Stimulated activated CD8-positive, alpha-beta memory T cell treated with anti-CD3 and anti-CD28 coated beads, Interleukin-4, amount 100 ng/mL, for 48 hours (primary cell): ENCODE measurements around the gene NOP10.
"Not testable (repeated sequence)": the region's sequence is repeated elsewhere in the genome, so short reads cannot be mapped to it uniquely, and the experiment has no call there.

ENCODE experiments used
- DNase-seq: peaks from one replicate; pipeline ENCODE4 v3.0.0-alpha.2; 2020

Gene NOP10

DNA sequence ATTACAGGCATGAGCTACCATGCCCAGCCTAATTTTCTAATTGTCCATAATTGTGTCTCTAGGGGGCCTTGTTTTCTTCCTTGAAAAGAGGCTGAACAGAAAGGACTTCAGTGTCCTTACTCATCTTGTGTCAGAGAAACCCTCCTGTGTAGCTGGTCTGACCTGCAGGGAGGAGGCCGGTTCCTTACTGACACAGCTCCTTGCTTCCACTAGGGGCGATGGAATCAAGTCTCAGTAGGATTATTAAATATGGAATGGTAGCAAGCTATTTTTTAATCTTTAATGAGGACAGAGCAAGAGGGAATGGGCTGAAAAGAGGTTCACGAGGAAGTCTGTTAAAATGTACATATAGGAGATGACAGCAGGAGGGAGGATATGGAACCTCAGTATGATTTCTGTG lies 15.4 kb upstream of the NOP10 start:
- DNase-seq, result no peak

DNA sequence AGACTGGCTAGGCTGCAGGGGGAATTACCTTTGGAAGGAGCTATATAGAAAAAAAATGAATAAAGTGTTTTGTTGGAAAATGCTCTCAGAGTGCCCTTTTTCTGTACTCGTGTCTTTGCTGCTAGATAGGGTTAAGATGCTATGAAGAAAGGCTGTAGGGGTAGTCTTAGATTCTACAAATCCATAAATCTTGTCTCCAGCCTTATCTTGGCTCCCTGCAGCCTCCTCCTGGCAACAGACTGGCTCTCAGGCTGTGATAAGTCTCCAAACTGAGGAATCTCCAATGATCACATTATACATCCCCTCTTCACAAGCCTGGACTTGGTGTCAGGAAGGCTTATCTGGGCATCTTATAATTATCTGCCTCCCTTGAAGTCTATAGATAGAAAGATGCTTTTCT lies 14.7 kb upstream of the NOP10 start:
- no peak for DNase-seq

DNA sequence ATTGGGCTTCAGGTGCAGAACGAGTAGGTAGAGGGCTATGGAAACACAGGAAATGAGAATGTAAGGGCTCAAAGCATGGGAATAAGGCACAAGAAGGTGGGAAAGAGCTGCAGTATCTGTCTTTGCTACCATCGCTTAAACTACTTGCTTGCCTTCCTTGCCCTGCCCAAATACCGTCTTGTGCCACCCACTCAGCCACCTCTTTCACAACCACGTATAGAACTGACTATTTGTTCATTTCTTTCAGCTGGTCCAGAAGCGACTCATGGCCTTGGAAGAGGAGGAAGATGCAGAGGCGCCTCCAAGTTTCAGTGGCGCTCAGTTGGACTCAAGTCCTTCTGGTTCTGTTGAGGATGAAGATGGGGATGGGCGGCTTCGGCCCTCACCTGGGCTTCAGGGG lies 12.3 kb upstream of the NOP10 start:
- no peak for DNase-seq

DNA sequence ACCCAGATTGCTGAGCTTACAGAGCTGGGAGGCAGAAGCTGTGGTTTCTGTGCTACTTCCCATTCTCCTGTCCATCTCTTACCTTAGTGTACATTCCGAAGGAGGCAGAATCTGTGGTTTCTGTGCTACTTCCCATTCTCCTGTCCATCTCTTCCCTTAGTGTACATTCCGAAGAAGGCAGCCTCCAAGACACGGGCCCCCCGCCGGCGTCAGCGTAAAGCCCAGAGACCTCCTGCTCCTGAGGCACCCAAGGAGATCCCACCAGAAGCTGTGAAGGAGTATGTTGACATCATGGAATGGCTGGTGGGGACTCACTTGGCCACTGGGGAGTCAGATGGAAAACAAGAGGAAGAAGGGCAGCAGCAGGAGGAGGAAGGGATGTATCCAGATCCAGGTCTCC lies 11.3 kb upstream of the NOP10 start:
- DNase-seq, result no peak

DNA sequence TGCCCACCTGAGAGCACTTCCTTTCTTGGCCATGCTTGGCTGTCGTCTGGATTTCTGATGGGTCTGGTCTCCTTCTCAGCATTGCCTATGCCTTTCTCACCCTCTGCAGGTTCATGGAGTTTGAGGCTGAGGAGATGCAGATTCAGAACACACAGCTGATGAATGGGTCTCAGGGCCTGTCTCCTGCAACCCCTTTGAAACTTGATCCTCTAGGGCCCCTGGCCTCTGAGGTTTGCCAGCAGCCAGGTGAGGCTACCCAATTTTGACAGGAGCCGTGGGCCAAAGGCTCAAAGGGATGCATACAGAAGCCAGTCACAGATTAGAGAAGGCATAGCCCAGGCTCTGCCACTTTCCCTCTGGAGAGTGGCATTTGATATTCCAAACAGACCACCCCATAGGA lies 10.7 kb upstream of the NOP10 start:
- no peak for DNase-seq

DNA sequence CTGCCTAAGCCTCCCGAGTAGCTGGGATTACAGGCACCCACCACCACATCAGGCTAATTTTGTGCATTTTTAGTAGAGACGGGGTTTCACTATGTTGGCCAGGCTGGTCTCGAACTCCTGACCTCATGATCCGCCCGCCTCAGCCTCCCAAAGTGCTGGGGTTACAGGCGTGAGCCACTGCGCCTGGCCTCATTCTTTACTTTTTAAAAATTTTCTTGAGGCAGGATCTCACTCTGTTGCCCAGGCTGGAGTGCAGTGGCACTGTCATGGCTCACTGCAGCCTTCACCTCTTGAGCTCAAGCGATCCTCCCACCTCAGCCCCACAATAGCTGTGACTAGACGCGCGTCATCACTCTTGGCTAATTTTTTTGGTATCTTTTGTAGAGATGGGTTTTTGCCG lies 10.1 kb upstream of the NOP10 start:
- DNase-seq, result not testable (repeated sequence)

DNA sequence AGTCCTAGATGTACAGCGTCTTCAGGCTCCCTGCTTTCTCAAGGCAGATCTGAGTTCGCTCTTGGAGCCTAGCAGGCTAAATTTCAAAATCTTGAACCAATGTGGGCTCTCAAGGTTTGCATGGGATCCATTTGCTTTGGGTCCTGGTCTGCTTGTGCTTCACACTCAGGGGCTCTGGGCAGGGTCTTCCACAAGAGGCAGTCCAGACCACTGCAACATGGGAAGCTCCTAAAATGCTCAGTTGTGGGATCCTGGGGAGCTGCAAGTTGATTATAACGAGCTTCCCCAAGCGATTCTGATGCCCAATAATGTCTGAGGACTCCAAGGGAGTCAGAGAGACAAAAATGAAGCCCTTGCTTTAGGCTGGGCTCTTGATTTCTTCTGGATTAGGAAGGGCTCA lies 6.8 kb upstream of the NOP10 start:
- no peak for DNase-seq

DNA sequence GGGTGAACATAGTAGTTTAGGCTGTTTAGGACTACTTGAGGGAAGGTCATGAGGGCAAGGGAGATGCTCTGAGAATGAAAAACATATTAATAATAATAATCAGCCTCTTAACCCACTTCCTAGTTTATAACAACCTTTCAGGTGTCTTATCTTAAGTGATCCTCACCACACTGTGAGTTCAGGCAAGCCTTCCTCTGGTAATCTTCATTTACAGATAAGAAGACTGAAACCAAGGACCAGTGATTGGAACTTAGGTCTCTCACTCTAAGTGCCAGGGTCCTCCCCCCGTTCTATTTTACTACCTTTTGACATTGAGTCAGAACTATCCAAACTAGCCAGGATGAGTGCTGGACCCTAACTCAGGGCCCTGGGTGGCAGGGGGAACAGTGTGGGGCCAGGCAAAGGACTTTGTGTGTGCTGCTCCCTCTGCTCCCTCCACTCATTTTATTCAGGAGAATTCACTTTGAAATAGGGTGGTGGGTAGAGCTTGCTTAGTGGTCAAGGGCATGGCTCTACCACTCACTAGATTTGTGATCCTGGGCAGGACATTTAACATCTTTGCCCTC lies 5.9 kb upstream of the NOP10 start:
- no peak for DNase-seq

DNA sequence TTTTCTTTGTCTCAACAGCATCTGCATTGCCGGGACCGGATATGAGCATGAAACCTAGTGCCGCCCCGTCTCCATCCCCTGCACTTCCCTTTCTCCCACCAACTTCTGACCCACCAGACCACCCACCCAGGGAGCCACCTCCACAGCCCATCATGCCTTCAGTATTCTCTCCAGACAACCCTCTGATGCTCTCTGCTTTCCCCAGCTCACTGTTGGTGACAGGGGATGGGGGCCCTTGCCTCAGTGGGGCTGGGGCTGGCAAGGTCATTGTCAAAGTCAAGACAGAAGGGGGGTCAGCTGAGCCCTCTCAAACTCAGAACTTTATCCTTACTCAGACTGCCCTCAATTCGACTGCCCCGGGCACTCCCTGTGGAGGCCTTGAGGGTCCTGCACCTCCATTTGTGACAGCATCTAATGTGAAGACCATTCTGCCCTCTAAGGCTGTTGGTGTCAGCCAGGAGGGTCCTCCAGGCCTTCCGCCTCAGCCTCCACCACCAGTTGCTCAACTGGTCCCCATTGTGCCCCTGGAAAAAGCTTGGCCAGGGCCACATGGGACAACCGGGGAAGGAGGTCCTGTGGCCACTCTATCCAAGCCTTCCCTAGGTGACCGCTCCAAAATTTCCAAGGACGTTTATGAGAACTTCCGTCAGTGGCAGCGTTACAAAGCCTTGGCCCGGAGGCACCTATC lies 5.2 kb upstream of the NOP10 start:
- DNase-seq, result no peak

DNA sequence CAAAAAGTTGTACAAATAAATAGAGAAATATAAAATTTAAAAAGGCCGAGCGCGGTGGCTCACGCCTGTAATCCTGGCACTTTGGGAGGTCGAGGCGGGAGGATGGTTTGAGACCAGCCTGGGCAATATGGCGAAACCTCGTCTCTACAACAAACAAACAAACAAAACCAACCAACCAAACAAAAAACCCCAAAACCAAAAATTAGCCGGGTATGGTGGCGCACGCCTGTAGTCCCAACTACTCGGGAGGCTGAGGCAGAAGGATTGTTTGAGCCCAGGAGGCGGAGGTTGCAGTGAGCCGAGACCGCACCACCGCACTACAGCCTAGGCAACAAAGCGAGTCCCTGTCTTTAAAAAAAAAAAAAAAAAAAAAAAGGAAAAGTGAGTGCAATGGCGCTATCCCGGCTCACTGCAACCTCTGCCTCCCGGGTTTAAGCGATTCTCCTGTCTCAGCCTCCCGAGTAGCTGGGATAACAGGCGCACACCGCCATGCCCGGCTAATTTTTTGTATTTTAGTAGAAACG lies 661 bp downstream of the NOP10 start:
- DNase-seq, result not testable (repeated sequence)

DNA sequence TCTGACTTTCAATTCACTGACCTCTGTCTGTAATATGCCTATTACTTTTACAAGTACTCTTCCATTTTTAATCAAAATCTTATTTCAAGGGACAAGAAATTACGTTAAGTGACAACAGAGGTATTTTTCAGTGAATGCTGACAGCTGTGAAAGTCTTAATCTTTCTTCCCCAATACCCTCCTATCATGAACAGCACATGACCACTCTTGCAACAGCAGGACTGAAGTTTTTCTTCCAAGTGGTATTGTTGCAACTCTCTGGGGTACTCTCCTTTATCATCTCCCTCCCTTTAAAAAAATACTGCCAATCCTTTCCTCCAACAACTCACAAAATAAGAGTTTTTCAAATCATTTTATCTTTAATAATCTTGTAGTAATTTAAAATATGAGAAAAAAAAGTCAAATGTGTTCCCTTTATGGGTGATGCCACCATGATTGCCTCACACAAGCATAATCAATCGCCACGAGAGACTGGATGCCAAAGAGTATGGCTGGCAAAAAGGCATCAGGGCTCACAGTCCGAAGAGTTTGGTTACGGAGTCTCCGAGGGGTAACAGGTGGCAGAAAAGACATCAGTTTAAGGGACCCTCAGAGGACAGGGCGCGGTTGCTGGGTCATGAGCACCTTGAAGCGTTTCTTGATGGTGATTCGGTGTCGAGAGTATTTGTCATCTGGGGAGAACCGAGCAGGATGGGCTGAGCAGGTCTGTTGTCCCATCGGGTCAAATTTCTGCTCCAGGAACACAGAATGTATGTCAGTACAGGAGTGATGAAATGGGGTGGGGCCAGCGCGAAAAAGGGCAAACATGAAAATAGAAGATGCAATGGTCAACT lies 1.3 kb downstream of the NOP10 start:
- DNase-seq, result no peak

DNA sequence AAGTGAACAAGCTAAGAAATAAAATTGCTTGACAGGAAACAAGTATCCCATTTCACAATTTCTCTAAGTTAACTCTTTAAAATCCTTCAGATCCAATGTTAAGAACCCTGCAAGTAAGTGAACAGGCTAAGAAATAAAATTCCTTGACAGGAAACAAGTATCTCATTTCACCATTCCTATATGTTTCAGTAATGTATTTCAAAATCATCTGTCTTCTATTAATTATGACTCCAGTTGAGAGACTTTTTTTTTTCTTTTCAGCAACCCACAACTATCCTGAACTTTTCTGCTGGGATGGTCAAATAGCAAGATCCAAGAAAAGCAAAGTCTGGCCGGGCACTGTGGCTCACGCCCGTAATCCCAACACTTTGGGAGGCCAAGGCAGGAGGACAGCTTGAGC lies 3.0 kb downstream of the NOP10 start:
- no peak for DNase-seq

DNA sequence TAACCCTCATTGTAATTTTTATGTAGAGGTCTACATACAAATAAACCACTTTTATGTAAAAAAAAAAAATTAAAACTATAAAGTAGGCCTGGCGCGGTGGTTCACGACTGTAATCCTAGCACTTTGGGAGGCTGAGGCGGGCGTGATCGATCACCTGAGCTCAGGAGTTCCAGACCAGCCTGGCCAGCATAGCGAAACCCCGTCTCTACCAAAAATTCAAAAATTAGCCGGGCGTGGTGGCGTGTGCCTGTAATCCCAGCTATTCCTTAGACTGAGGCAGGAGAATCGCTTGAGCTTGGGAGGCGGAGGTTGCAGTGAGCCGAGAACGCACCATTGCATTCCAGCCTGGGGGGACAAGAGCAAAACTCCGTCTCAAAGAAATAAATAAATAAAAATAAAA lies 4.6 kb downstream of the NOP10 start:
- DNase-seq, result no peak

DNA sequence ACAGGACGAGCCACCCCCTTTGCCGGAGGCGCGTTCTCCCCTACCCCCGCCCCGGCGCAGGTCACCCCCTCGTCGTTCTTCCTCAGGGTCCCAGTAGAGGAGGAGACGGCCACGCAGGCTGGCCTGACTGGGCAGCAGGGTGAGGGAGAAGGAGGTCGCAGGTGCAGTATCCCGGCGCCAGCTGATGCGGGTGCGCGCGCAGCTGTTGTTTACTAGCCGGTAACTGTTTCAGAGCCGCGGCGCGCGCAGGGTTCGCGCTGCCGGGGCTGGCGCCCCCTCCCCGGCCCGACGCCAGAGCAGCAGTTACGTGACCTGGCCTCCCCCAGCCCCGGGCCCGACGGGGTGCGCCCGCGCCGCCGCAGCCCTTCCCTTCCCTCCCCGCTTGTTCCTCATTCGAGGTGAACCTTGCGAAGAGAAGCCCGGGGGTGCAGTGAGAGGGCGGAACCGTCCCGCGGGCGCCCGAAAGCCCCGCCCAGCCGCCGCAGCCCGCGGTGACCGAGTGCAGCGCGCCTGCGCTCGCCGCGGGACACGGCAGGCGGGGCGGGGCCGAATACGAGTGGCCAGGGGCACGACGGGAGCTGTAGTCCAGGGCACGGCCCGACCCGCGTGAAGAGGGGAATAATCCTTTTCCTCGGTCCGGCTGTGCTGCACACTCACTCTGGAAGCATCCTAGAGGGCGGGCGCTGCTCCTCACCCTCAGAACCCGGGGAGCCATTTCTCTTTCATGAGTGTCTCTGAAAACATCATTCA lies 5.2 kb downstream of the NOP10 start, which contains the start of gene SLC12A6:
TSS of gene SLC12A6 (minus strand) at position 225 of the 750 bp plus-strand sequence. CDS start 1,101 bp downstream, outside the sequence.
- peak; percentile 93 for DNase-seq

DNA sequence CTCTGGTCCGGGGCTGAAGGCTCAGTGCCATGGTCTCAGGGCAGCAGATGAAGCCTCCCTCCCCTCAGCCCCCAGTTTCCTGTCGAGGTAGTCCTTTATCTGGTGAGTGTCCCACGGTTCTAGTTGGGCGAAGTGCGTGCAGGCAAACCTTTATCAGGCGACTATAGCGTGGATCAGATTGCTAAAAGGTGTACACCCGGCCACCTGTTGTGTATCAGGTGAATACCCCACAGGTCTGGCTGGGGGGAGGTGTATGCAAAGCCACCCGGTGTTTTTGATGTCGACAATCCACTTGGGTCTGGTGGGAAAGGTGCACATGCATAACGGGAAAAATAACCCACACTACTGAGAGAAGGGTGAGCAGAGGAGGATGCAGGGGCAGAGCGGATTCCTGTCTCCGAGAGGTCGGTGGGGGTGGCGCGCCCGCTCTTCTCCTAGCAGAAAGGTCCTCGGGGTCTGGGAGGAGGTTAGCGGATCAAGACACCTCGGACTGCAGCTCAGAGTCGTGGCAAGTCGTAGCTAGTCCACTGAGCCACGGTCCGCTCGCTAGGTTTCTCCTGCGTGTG lies 5.9 kb downstream of the NOP10 start:
- peak; percentile 50 for DNase-seq

DNA sequence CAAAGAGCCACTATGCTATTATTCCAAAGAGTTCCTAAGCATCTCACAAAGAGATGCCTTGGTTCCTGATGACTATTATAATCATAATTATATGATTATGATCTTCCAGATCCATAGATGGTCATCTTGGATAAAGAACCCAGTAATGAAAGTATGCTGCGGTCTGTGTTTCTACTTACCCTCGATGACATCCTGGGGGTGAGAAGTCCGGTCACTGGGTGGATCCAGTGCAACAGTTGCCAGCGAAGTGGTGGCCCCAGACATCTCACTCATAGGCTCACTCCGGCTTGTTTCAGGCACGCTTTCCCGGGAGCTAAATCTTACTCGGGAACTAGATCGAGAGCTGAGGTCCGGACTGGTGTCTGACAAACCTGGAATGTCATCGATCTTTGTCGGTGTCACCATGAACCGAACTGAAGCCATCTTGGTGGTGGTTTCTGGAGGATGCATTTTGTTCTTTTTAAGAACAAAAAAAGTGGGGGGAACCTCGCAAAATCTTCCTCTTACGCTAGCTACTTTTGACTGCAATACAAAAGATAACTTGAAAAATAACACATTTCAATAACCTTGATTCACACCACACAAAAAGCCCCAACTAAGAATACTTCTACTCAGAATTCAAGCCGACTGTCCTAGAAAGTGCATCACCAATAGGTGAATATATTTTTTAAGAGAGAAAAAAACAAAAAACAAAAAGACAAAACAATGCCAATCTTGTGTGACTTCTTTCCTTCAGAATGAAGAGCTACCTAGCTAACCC lies 6.5 kb downstream of the NOP10 start:
- DNase-seq, result no peak

DNA sequence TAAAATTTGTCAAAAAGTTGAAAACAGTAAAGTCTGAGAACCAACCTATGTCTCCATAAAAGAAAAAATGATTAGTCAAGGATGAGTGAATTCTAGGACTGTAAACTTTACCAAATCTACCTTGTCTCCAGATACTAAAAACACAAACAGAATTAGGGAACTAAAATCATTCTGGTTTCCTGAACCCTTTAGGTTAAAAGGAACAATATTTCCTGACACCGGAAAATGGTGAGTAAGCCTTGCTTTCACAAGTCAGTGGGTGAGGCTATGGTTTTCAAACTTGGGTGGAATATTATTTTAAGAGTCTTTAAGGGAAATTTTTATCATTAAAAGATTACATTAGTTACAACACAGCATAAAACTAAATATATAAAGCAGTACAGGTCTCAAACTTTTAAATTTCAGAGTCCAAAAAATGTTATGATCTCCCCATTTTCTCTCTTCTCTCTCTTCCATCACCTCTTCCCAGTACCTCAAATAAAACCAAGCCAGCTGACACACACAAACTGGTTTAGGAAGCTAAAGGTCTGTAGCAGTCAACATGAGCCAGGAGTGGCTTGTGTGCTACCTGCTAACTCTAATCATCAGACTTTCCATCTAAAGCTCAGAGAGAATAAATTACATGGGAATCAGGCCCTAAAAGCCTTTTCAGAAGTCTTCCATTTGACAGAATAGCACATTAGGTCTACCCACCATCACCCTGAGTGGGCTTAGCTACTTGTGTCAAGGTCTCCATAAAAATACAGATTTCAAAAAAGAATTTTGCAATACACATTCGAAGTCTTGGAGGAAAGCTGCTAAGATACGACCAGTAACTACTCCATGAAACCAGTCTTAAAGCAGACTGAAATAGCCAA lies 7.5 kb downstream of the NOP10 start:
- no peak for DNase-seq

DNA sequence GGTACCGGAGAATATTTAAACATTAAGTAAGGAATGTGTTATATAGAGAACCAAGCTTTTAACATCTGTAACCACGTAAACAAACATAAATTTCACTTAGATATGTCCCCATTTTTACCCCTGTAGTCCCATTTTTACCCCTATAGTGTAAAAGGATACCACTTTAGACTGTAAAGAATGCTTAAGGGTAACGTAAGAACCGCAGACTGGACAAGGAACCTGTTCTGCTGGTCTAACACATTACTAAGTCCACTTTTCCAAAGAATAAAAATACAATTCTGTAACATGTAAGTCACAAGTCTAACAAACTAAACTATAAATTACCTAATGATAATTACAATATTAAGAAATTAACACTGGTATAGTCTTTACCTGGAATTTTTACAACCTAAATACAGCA lies 8.3 kb downstream of the NOP10 start:
- DNase-seq, result no peak

DNA sequence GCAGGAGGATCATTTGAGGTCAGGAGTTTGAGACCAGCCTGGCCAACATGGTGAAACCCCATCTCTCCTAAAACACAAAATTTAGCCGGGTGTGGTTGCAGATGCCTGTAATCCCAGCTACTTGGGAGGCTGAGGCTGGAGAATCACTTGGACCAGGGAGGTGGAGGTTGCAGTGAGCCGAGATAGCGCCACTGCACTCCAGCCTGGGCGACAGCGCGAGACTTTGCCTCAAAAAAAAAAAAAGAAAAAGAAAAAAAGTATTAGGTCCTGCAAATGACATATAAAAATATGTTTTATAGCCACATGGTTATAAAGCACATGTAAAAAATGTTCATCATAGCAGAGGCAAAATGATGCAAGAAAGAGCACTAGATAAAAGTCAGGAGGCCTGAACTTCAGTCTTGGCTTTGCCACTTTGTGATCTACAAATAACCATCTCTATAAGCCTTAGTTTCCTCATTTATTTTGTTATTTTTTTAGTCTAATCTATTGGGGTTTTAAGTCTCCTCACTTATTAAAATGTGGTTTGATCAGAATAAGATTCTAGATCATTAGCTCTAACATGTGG lies 10.3 kb downstream of the NOP10 start:
- no peak for DNase-seq

DNA sequence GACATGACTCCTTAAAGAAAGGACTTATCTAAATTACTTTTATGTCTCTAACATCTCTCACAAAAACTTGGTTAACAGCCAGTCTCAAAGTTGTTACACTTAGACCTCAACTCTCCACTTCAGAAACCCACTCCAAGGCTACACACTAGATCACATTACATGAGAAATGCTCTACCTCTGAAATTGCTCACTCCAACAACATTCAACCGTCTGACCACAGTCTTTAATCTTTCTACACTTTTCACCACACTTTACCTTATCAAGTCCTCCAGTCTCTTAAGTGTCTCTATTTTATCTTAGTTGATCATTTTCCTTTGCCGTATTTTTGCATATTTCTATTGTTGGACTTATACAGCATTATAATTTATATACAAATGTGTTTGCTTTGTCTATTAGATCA lies 11.1 kb downstream of the NOP10 start:
- no peak for DNase-seq

DNA sequence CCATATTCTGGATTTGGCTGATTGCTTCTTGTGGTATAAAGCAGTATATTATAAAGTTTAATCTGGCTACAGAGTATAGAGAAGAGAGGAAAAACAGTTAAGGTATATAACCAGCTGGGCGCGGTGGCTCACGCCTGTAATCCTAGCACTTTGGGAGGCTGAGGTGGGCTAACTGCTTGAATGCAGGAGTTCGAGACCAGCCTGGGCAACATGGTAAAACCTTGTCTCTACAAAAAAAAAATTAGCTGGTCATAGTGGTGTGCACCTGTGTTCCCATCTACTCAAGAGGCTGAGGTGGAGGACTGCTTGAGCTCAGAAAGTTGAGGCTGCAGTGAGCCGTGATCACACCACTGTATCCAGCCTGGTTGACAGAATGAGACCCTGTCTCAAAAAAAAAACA lies 12.7 kb downstream of the NOP10 start:
- DNase-seq, result no peak
